ENCODE measurements around the gene TMEM121B. TPM values are rescaled to one million over a fixed set of nuclear protein-coding genes. Genes with fewer than 3 reads are reported as not detected.

Gene TMEM121B
- total RNA-seq, 2 donors from 2014 or later = 0.07 TPM

GRCh38 chr22:17087498-17088131, 33.5 kb downstream of the TMEM121B start:
- Mint-ChIP-seq H3K36me3 (ENCODE audit: insufficient read depth in 2 of 2) (peaks cover 1% of the 10 kb centered on the region in 2 donors), H3K27me3 (ENCODE audit: low read depth) (no peaks in the 10 kb centered on the region), H3K9me3 (no peaks in the 10 kb centered on the region), H3K4me3 (peak overlapping the region; percentile 88 to 89), H3K27ac (peak overlapping the region; percentile 64), H3K4me1 (ENCODE audit: low read depth) (peaks cover 79% of the 10 kb centered on the region)
- DNase-seq (peak; percentile 55 to 58), ATAC-seq (replicated peaks in 1 of 2) (peak; percentile 18 to 36)

- no peak for DNase-seq
- ATAC-seq (replicated peaks in 1 of 2) = no peak
- Mint-ChIP-seq H3K4me1 (ENCODE audit: low read depth) (peaks cover 72% of the 10 kb centered on the region), H3K27me3 (ENCODE audit: low read depth) (no peaks in the 10 kb centered on the region), H3K27ac (peak overlapping the region; percentile 64), H3K9me3 (no peaks in the 10 kb centered on the region), H3K4me3 (peak overlapping the region; percentile 88 to 89), H3K36me3 (ENCODE audit: insufficient read depth in 2 of 2) (peaks cover 1% of the 10 kb centered on the region in 2 donors)
Observed at GRCh38 chr22:17086788-17087497, 34.2 kb downstream of the TMEM121B start.

- Mint-ChIP-seq H3K27me3 (ENCODE audit: low read depth) (no peaks in the 10 kb centered on the region), H3K9me3 (no peaks in the 10 kb centered on the region), H3K27ac (peak overlapping the region; percentile 9), H3K4me1 (ENCODE audit: low read depth) (peaks cover 66% of the 10 kb centered on the region), H3K36me3 (ENCODE audit: insufficient read depth in 2 of 2) (peaks cover 1% of the 10 kb centered on the region in 2 donors), H3K4me3 (peak overlapping the region; percentile 88 to 89)
- DNase-seq (peak in 1 of 2 donors; percentile 35), ATAC-seq (replicated peaks in 1 of 2) (no peak)
Observed at GRCh38 chr22:17086296-17086695, 34.9 kb downstream of the TMEM121B start.

- H3K27ac Mint-ChIP-seq = no peak overlapping the region
- peak overlapping the region; percentile 88 to 89 for H3K4me3 Mint-ChIP-seq
- H3K36me3 Mint-ChIP-seq (ENCODE audit: insufficient read depth in 2 of 2) = peaks cover 1% of the 10 kb centered on the region in 2 donors
- H3K4me1 Mint-ChIP-seq (ENCODE audit: low read depth) = peaks cover 58% of the 10 kb centered on the region
- DNase-seq (peak; percentile 26 to 50), ATAC-seq (replicated peaks in 1 of 2) (peak; percentile 15 to 29)
- H3K9me3 Mint-ChIP-seq = no peaks in the 10 kb centered on the region
- no peaks in the 10 kb centered on the region for H3K27me3 Mint-ChIP-seq (ENCODE audit: low read depth)
Observed at GRCh38 chr22:17085277-17086181, 35.6 kb downstream of the TMEM121B start.

GRCh38 chr22:17084554-17085276, 36.4 kb downstream of the TMEM121B start, which contains the start of gene IL17RA:
TSS of gene IL17RA (plus strand) at chr22:17085000. CDS start at chr22:17085092, 92 bp downstream.
- no peaks in the 10 kb centered on the region for H3K27me3 Mint-ChIP-seq (ENCODE audit: low read depth)

GRCh38 chr22:17083811-17084441, 37.2 kb downstream of the TMEM121B start:
- Mint-ChIP-seq H3K4me3 (peak overlapping the region; percentile 88 to 89), H3K27me3 (ENCODE audit: low read depth) (no peaks in the 10 kb centered on the region), H3K4me1 (ENCODE audit: low read depth) (peaks cover 48% of the 10 kb centered on the region), H3K27ac (no peak overlapping the region), H3K36me3 (ENCODE audit: insufficient read depth in 2 of 2) (peaks cover 1% of the 10 kb centered on the region in 2 donors), H3K9me3 (no peaks in the 10 kb centered on the region)
- ATAC-seq (replicated peaks in 1 of 2) = no peak
- DNase-seq = no peak

More at GRCh38 chr22:17084554-17085276, 36.4 kb downstream of the TMEM121B start, which contains the start of gene IL17RA:
- H3K9me3 Mint-ChIP-seq = no peaks in the 10 kb centered on the region
- peaks cover 1% of the 10 kb centered on the region in 2 donors for H3K36me3 Mint-ChIP-seq (ENCODE audit: insufficient read depth in 2 of 2)
- H3K4me1 Mint-ChIP-seq (ENCODE audit: low read depth) = peaks cover 52% of the 10 kb centered on the region
- H3K27ac Mint-ChIP-seq = peak within 1 kb of the TSS; percentile 80
- ATAC-seq (replicated peaks in 1 of 2) (peak; percentile 95 to 96), DNase-seq (peak; percentile 95 to 97)
- peak within 1 kb of the TSS; percentile 88 to 89 for H3K4me3 Mint-ChIP-seq

GRCh38 chr22:17083255-17083654, 37.9 kb downstream of the TMEM121B start:
- Mint-ChIP-seq H3K27ac (no peak overlapping the region), H3K9me3 (no peaks in the 10 kb centered on the region), H3K4me3 (peak overlapping the region; percentile 88 to 89), H3K36me3 (ENCODE audit: insufficient read depth in 2 of 2) (peaks cover 1% of the 10 kb centered on the region in 2 donors), H3K4me1 (ENCODE audit: low read depth) (peaks cover 44% of the 10 kb centered on the region), H3K27me3 (ENCODE audit: low read depth) (no peaks in the 10 kb centered on the region)
- ATAC-seq (replicated peaks in 1 of 2) (no peak), DNase-seq (no peak)

- Mint-ChIP-seq H3K4me3 (no peak overlapping the region), H3K4me1 (ENCODE audit: low read depth) (peaks cover 49% of the 10 kb centered on the region), H3K36me3 (ENCODE audit: insufficient read depth in 2 of 2) (no peaks in the 10 kb centered on the region), H3K27ac (no peak overlapping the region), H3K27me3 (ENCODE audit: low read depth) (peaks cover 1% of the 10 kb centered on the region), H3K9me3 (no peaks in the 10 kb centered on the region)
- ATAC-seq (replicated peaks in 1 of 2) (no peak), DNase-seq (no peak)
Observed at GRCh38 chr22:17079572-17079971, 41.6 kb downstream of the TMEM121B start.

- H3K36me3 Mint-ChIP-seq (ENCODE audit: insufficient read depth in 2 of 2) = no peaks in the 10 kb centered on the region
- ATAC-seq (replicated peaks in 1 of 2) = no peak
- peaks cover 39% of the 10 kb centered on the region for H3K4me1 Mint-ChIP-seq (ENCODE audit: low read depth)
- no peak for DNase-seq
- peaks cover 18% of the 10 kb centered on the region for H3K27me3 Mint-ChIP-seq (ENCODE audit: low read depth)
- no peaks in the 10 kb centered on the region for H3K9me3 Mint-ChIP-seq
- no peak overlapping the region for H3K4me3 Mint-ChIP-seq
- no peak overlapping the region for H3K27ac Mint-ChIP-seq
Observed at GRCh38 chr22:17077255-17077654, 43.9 kb downstream of the TMEM121B start.

- H3K4me3 Mint-ChIP-seq = no peak overlapping the region
- no peaks in the 10 kb centered on the region for H3K9me3 Mint-ChIP-seq
- DNase-seq = no peak
- peaks cover 43% of the 10 kb centered on the region for H3K4me1 Mint-ChIP-seq (ENCODE audit: low read depth)
- peaks cover 18% of the 10 kb centered on the region for H3K27me3 Mint-ChIP-seq (ENCODE audit: low read depth)
- ATAC-seq (replicated peaks in 1 of 2) = no peak
- H3K36me3 Mint-ChIP-seq (ENCODE audit: insufficient read depth in 2 of 2) = no peaks in the 10 kb centered on the region
- H3K27ac Mint-ChIP-seq = no peak overlapping the region
Observed at GRCh38 chr22:17074648-17075002, 46.5 kb downstream of the TMEM121B start.

- no peak for ATAC-seq (replicated peaks in 1 of 2)
- H3K4me3 Mint-ChIP-seq = no peak overlapping the region
- no peak overlapping the region for H3K27ac Mint-ChIP-seq
- no peaks in the 10 kb centered on the region for H3K9me3 Mint-ChIP-seq
- peaks cover 39% of the 10 kb centered on the region for H3K4me1 Mint-ChIP-seq (ENCODE audit: low read depth)
- no peak for DNase-seq
- H3K36me3 Mint-ChIP-seq (ENCODE audit: insufficient read depth in 2 of 2) = no peaks in the 10 kb centered on the region
- H3K27me3 Mint-ChIP-seq (ENCODE audit: low read depth) = peaks cover 18% of the 10 kb centered on the region
Observed at GRCh38 chr22:17072877-17073276, 48.3 kb downstream of the TMEM121B start.

Data from activated T-cell treated with anti-CD3 and anti-CD28 coated beads, Interleukin-2, amount 50 U/mL, for 72 hours (primary cell).